ENCODE results near the gene GABARAP. TPM values are rescaled to one million over a fixed set of nuclear protein-coding genes. Genes with fewer than 3 reads are reported as not detected.

Gene GABARAP
- total RNA-seq, 1 experiment from 2014 or later: 140 TPM

DNA sequence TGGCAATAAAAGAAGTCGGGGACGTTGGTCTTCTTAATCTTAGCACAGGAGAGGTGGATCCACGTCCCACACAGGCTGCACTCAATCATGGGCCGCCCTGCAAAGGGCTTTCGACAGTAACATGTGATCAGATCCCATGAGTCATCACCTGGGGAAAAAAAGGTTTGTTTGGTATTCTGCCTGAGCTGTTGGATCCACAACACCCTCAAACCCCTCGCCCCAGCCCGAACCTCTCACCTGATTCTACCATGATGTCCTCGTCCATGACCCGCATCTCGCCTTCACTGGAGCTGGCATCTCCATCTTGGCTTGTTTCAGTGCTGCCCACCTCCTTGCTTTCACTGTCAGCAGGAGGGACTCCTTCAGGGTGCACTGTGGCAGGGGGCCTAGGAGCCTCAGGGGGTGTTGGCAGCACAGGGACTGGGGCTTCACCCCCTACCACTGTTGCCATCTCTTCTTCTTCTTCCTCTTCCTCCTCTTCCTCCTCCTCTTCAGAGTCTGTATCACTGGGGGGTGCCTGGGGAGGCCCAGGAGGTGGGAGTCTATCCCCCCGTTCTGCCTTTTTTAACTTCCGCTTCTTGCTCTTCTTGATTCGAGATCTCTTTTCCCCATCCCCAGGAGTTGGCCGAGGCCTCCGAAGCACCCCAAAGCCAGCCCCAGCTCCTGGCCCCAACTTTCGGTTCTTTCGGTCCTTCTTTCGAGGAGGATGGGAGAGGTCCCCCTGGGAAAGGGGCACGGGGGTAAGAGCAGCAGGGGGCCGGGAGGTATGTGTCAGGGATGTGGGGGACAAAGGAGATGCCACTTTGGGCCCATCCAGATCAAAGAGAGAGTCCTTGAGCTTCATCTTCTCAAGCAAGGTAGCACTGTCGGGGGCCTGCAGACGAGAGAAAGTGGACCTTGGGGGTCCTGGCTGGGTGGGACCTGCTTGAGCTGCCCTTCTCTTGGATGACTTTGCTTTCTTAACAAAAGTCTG, 6.3 kb downstream of the GABARAP start:
- peaks cover 63% of the 10 kb centered on the region for H3K36me3 Mint-ChIP-seq (ENCODE audit: insufficient read depth, unreplicated experiment)
- H3K9me3 Mint-ChIP-seq (ENCODE audit: unreplicated experiment): no peaks in the 10 kb centered on the region
- TF ChIP-seq, protein P1, sequence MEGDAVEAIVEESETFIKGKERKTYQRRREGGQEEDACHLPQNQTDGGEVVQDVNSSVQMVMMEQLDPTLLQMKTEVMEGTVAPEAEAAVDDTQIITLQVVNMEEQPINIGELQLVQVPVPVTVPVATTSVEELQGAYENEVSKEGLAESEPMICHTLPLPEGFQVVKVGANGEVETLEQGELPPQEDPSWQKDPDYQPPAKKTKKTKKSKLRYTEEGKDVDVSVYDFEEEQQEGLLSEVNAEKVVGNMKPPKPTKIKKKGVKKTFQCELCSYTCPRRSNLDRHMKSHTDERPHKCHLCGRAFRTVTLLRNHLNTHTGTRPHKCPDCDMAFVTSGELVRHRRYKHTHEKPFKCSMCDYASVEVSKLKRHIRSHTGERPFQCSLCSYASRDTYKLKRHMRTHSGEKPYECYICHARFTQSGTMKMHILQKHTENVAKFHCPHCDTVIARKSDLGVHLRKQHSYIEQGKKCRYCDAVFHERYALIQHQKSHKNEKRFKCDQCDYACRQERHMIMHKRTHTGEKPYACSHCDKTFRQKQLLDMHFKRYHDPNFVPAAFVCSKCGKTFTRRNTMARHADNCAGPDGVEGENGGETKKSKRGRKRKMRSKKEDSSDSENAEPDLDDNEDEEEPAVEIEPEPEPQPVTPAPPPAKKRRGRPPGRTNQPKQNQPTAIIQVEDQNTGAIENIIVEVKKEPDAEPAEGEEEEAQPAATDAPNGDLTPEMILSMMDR (IDR thresholded peaks at IDR 0.05; ENCODE audit: insufficient read depth in 1 of 2, low read depth in 1 of 2, low read length in 1 of 2, severe bottlenecking in 1 of 2, unreplicated experiment in 1 of 2): no peak
- Histone ChIP-seq H3K36me3 (ENCODE audit: control insufficient read depth, insufficient read depth, low read length) (no peaks in the 10 kb centered on the region; the same call in 1 of the 2 replicates), H3K4me3 (ENCODE audit: low read depth, low read length) (no peak overlapping the region), H3K4me1 (peaks cover 6% of the 10 kb centered on the region; the same call in 1 of the 2 replicates), H3K27me3 (replicated peaks; ENCODE audit: control insufficient read depth, insufficient read depth, low read length) (no peaks in the 10 kb centered on the region), H3K9me3 (no peaks in the 10 kb centered on the region)
- intact Hi-C loops (cut with micrococcal nuclease; ENCODE audit: unreplicated experiment): no loop called here
- peaks cover 22% of the 10 kb centered on the region for H3K4me1 Mint-ChIP-seq (ENCODE audit: low read depth, unreplicated experiment)
- no peaks in the 10 kb centered on the region for H3K27me3 Mint-ChIP-seq (ENCODE audit: insufficient read depth, unreplicated experiment)
- BruUV-seq (replicated peaks): no TSS peak
- CTCF ChIA-PET: no interaction called here
- POLR2A ChIA-PET: no interaction called here
- DNase-seq: no peak
- peak overlapping the region; percentile 11 for H3K4me3 Mint-ChIP-seq (ENCODE audit: unreplicated experiment)
- H3K27ac Mint-ChIP-seq (ENCODE audit: unreplicated experiment): peak overlapping the region; percentile 48

DNA sequence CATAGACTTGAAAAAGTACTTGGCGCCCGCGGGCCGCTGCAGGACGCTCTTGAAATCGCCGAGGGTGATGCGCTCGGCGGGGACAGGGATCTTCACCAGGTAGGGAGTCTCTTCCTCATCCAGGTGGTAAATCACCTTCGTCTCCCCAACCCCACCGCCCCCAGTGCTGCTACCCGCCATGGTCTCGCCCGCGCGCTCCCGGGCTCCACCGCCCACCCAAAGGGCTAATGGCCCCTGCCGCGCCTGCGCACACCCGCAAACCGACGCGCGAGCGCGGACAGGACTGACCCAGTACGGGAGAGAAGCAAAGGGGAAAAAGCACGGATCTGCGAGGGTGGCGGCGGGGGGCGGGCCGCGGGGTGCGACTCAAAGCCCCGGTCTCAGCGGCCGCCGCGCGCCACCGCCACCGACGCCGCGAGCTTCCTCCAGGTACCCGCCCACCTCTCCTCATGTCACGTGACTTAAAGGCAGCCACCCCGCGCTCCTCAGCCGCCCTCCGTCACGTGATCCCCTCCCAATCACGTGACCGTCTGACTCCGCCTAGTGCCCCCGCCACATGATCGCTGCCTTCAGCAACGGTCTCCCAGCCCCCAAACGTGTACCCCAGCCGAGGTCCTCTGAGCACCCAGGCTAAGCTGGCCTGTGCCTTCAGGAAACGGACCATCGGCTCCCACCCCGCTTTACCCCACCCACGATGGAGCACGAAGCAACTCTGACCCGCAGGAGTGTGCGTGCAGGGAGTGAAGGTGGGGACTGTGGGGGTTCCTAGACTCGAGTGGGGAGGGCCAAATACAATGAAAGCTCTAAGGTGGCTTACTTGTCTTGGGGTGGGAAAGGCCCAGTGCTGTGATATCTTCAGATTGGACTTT, 7.9 kb downstream of the GABARAP start, which contains the start of gene DVL2:
DVL2 (minus strand) TSS at position 435 of the 869 bp plus-strand sequence; CDS start at position 180, 255 bp downstream.
- Mint-ChIP-seq H3K27me3 (ENCODE audit: insufficient read depth, unreplicated experiment) (no peaks in the 10 kb centered on the region), H3K9me3 (ENCODE audit: unreplicated experiment) (no peaks in the 10 kb centered on the region), H3K4me3 (ENCODE audit: unreplicated experiment) (peak within 1 kb of the TSS; percentile 93), H3K36me3 (ENCODE audit: insufficient read depth, unreplicated experiment) (peaks cover 76% of the 10 kb centered on the region), H3K27ac (ENCODE audit: unreplicated experiment) (peak within 1 kb of the TSS; percentile 85), H3K4me1 (ENCODE audit: low read depth, unreplicated experiment) (peaks cover 13% of the 10 kb centered on the region)
- ChIA-PET POLR2A (interaction anchor here (0.5 to 1.2 kb wide), 3 partner anchors 15 to 1905 kb away, joined by 4 to 6 read pairs (median 5); partner anchors contain the start of genes ACADVL and DLG4), CTCF (interaction anchor here (0.9 kb wide), 1 partner anchor 14 kb away, joined by 3 read pairs; no protein-coding TSS in a partner anchor)
- Histone ChIP-seq H3K4me3 (ENCODE audit: low read depth, low read length) (peak within 1 kb of the TSS; percentile 65), H3K36me3 (ENCODE audit: control insufficient read depth, insufficient read depth, low read length) (no peaks in the 10 kb centered on the region; the same call in none of the 2 replicates), H3K4me1 (no peaks in the 10 kb centered on the region), H3K9me3 (no peaks in the 10 kb centered on the region), H3K27me3 (replicated peaks; ENCODE audit: control insufficient read depth, insufficient read depth, low read length) (no peaks in the 10 kb centered on the region)
- intact Hi-C loops (cut with micrococcal nuclease; ENCODE audit: unreplicated experiment): no loop called here
- DNase-seq: peak; percentile 88 to 91
- BruUV-seq (replicated peaks): TSS peak; percentile 31
- TF ChIP-seq, protein P1 (IDR thresholded peaks at IDR 0.05; ENCODE audit: insufficient read depth in 1 of 2, low read depth in 1 of 2, low read length in 1 of 2, severe bottlenecking in 1 of 2, unreplicated experiment in 1 of 2): no peak

DNA sequence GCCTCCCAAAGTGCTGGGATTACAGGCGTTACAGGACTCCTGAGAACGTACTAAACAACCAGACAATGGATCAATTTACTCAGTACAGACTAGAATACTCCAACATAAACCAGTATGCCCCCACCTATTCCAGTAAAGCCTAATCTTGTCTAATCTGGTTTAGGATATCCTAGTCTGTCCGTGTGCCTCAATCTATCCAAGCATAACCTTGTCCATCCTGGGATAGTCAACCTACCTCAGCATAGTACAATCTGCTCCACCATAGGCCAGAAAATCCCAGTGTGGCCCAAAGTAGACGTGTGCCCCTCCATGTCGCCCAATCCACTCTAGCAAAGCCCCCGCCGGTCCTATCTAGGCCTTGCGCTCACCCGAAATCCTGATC, 8.6 kb downstream of the GABARAP start:
- Histone ChIP-seq H3K27me3 (replicated peaks; ENCODE audit: control insufficient read depth, insufficient read depth, low read length) (no peaks in the 10 kb centered on the region), H3K4me3 (ENCODE audit: low read depth, low read length) (peak overlapping the region; percentile 65), H3K9me3 (no peaks in the 10 kb centered on the region), H3K4me1 (no peaks in the 10 kb centered on the region), H3K36me3 (ENCODE audit: control insufficient read depth, insufficient read depth, low read length) (no peaks in the 10 kb centered on the region; the same call in none of the 2 replicates)
- H3K27me3 Mint-ChIP-seq (ENCODE audit: insufficient read depth, unreplicated experiment): no peaks in the 10 kb centered on the region
- DNase-seq: no peak
- BruUV-seq (replicated peaks): no TSS peak
- peak overlapping the region; percentile 93 for H3K4me3 Mint-ChIP-seq (ENCODE audit: unreplicated experiment)
- peaks cover 72% of the 10 kb centered on the region for H3K36me3 Mint-ChIP-seq (ENCODE audit: insufficient read depth, unreplicated experiment)
- CTCF ChIA-PET: interaction anchor here (0.9 kb wide), 1 partner anchor 13 kb away, joined by 3 read pairs; no protein-coding TSS in a partner anchor
- peak overlapping the region; percentile 85 for H3K27ac Mint-ChIP-seq (ENCODE audit: unreplicated experiment)
- POLR2A ChIA-PET: interaction anchor here (0.6 to 1.2 kb wide), 2 partner anchors 14 to 1904 kb away, joined by 4 to 6 read pairs; partner anchors contain the start of genes ACADVL and DLG4
- intact Hi-C loops (cut with micrococcal nuclease; ENCODE audit: unreplicated experiment): no loop called here
- TF ChIP-seq, protein P1 (IDR thresholded peaks at IDR 0.05; ENCODE audit: insufficient read depth in 1 of 2, low read depth in 1 of 2, low read length in 1 of 2, severe bottlenecking in 1 of 2, unreplicated experiment in 1 of 2): no peak
- peaks cover 13% of the 10 kb centered on the region for H3K4me1 Mint-ChIP-seq (ENCODE audit: low read depth, unreplicated experiment)
- H3K9me3 Mint-ChIP-seq (ENCODE audit: unreplicated experiment): no peaks in the 10 kb centered on the region

All from Caco-2 (cell line).